T-helper 1 cell treated with Interleukin-12 subunit alpha and Interleukin-12 subunit beta and Interleukin-4 antibody, amounts not matched to agents 30 ng/mL and 1 ng/mL, for 36 hours (primary cell): ENCODE results near the gene MFNG. TPM values are rescaled to one million over a fixed set of nuclear protein-coding genes. Genes with fewer than 3 reads are reported as not detected.

Experiments used
- intact Hi-C: fragments of 100-400 bp; cut with micrococcal nuclease; formaldehyde crosslinking; loops from one replicate; pipeline ENCODE4 v1.15.1; 2024
- total RNA-seq: library from RNA; stranded (reverse); gene quantifications from 2 replicates; pipeline ENCODE4 v1.2.3, GENCODE V29; 2022

MFNG gene
- total RNA-seq, 1 donor from 2014 or later = 207 TPM

DNA sequence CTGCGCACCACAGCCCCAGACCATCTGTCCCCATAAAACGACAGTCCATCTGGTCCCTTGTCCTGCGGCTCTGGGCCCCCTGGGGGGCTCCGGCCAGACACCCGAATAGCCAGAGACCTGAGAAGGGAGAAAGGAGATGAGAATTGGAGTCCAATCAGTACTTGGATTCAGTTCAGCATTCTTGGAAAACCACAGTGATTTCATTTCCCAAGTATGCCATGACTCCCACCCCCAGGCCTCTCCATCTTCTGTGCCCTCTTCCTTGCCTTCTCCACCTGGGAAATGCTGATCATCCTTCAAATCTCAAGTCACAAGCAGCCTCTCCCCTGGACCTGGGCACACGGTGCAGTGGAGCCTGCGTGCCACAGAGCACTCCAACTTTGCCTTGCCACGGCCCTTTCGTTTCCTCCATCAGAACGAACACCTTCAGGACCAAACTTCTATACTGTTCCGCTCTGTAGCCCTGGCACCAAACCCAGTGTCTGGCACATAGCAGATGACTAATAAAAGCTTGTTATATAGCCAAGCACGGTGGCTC, 10.9 kb upstream of the MFNG start:
- intact Hi-C loops = no loop called here

GRCh38 chr22:37496651-37497050, 10.5 kb upstream of the MFNG start:
- intact Hi-C loops = no loop called here

GRCh38 chr22:37493979-37494378, 7.8 kb upstream of the MFNG start:
- intact Hi-C loops = loop anchor here (2.0 kb wide), 1 partner anchor 21 kb away; no protein-coding TSS in a partner anchor

- intact Hi-C loops = loop anchor here (2.0 kb wide), 1 partner anchor 20 kb away; no protein-coding TSS in a partner anchor
Observed at GRCh38 chr22:37492428-37493344, 6.5 kb upstream of the MFNG start.

DNA sequence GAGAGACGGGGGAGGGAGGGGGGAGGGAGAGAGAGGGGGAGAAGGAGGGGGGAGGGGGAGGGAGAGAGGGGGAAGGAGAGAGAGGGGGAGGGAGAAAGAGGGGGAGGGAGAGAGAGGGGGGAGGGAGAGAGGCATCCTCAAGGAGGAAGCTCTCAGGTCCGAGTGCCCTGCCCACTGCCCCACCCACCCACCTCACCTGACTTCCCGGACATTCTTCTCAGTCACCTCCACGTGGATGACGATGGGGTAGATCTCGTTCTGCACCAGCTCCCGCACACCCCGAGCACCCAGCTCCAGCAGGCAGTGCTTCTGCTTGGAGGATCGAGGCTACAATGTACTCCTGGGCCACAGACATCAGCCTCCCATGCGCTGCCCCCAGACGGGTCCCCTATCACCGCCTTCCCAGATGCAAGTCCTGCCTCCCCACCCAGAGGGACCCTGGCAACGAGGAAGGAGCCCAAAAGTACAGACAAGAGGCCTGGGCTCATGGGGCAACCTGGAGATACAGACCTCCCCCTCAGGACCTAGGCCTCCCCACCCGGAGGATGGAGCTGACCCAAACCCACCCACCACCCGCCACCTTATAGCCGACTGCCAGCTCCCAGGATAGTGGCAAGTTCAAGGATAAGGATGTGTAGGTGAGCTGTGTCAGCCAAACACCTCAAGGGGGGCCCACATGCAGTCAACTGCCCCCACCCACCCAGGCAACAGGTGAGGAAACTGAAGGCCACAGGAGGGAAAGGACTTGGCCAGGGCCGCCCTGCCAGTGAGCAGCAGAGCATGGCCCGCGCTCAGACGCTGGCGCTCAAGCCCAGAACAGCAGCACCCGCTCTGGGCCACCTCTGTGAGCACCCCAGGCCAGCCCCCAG, 5.6 kb upstream of the MFNG start:
- intact Hi-C loops = loop anchor here (2.0 kb wide), 1 partner anchor 19 kb away; no protein-coding TSS in a partner anchor

GRCh38 chr22:37491106-37491505, 4.9 kb upstream of the MFNG start:
- intact Hi-C loops = no loop called here

DNA sequence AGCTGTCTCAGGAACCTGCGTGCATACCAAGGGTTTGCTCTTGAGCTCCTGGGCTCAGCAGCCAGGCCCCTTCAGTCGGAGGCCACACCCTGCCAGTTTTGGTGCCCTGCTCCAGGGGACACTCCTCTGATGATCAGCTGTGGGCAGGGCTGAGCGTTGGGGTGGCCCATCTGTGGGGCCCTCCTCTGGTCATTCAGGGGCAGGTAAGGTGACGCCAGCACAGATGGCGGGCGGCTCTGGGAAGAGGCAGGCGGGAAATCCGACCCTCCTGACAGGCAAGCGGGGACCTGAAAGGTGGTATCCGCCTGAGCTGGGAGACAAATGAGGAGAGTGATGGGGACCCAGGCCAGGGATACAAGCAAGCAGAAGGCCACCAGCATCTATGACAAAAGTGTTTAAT, 3.8 kb upstream of the MFNG start:
- intact Hi-C loops = loop anchor here (10.0 kb wide), 1 partner anchor 195 kb away; the partner anchor contains the start of gene NOL12

GRCh38 chr22:37488337-37489135, 2.4 kb upstream of the MFNG start:
- intact Hi-C loops = loop anchor here (10.0 kb wide), 1 partner anchor 196 kb away; the partner anchor contains the start of gene NOL12

GRCh38 chr22:37487571-37487970, 1.4 kb upstream of the MFNG start:
- intact Hi-C loops = loop anchor here (10.0 kb wide), 1 partner anchor 197 kb away; the partner anchor contains the start of gene NOL12

- intact Hi-C loops = loop anchor here (10.0 kb wide), 1 partner anchor 198 kb away; the partner anchor contains the start of gene NOL12
Observed at GRCh38 chr22:37487129-37487528, 945 bp upstream of the MFNG start.

- intact Hi-C loops = loop anchor here (1.0 to 10.0 kb wide), 3 partner anchors 82 to 199 kb away; partner anchors contain the start of gene NOL12
Observed at GRCh38 chr22:37485395-37486223, 575 bp downstream of the MFNG start.

GRCh38 chr22:37484480-37485394, 1.4 kb downstream of the MFNG start:
- intact Hi-C loops = loop anchor here (1.0 to 10.0 kb wide), 4 partner anchors 123 to 708 kb away; partner anchors contain the start of genes IFT27 and NOL12

- intact Hi-C loops = loop anchor here (10.0 kb wide), 1 partner anchor 202 kb away; the partner anchor contains the start of gene NOL12
Observed at GRCh38 chr22:37483050-37483449, 3.1 kb downstream of the MFNG start.

DNA sequence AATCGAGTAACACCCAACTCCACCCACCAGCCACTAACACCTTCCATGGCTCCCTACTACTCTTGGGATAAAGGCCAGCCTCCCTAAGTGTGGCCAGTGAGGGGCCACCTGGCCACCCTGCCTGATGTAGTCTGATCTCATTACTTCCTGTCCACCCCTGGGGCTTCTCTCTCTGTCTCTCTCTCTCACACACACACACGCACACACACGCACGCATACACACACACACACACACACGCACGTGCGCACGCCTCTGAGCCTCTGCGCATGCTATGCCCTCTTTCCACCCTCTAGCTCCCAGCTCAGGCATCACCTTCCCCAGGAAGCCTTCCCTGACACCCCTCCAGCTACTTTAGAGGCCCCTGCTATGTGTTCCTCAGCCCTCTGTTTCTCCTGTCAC, 3.9 kb downstream of the MFNG start:
- intact Hi-C loops = loop anchor here (10.0 kb wide), 1 partner anchor 203 kb away; the partner anchor contains the start of gene NOL12

DNA sequence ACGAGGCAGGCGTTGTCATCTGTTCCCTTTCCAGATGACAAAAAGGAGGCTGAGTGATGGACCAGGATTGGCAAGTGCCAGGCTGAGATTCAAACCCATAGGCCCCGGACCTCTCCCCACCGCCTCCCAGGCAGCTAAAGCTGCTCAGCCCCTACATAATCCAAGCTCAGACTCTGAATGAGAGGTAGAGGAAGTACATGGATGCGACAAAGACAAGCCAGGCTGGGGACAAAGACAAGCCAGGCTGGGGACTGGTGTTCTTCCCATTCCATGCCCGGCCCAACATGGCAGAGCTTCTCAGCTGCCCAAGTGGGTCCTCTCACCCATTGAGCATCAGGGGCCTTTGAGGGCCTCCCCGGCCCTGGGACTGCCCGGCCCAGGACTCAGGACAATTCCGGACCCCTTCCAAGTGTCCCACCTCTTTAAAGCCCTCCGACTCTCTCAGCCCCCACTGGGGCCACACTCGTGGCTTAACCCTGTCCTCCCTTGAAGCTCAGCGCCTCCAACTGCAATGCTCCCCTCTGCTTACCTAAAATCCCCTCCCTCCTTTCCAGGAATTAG, 4.8 kb downstream of the MFNG start:
- intact Hi-C loops = loop anchor here (10.0 kb wide), 1 partner anchor 203 kb away; the partner anchor contains the start of gene NOL12

DNA sequence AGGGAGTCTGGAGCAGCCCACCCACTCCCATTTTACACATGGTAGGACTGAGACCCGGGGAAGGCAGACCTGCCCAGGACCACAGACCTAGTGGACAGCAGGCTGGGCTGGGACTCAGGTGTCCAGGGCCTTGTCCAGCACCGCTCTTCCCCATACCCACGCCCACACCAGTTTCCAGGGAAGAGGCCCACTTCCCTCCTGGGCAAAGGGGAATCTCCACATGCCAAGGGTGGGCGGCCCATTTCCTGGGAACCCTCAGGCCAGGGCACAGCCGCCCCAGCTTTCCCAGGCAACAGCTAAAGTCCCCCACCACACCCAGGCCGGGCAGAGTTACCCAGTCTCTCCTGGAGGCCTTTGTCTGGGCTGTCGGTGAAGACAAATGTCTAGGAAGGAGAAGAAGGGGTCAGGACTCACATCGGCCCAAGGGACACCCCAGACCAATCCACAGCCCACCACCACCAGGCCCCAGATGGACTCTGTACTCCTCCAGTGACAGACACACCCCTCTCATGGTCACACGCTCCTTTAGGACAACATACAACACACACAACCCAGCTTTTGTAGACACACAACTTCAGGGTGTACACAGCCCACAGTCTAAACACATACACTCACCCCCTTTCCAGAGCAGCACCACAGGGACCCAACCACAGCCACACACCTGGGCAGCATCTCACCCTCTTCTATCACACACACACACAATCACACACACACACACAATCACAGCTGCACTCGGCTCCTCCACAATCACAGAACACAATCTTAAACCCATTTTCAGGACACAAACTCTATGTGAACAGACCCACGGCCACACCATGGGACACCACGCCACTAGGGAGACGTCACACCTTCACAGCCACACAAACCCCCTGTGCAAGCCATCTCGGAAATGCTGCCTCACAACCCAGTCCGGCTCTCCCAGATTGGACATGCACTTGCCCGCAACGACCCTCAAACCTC, 5.5 kb downstream of the MFNG start:
- intact Hi-C loops = loop anchor here (10.0 kb wide), 1 partner anchor 204 kb away; the partner anchor contains the start of gene NOL12
